Type B pancreatic cell (in vitro differentiated cells): ENCODE data around the gene GGT5. TPM values are rescaled to one million over a fixed set of nuclear protein-coding genes. Genes with fewer than 3 reads are reported as not detected.
"Not testable (repeated sequence)": the region's sequence is repeated elsewhere in the genome, so short reads cannot be mapped to it uniquely, and the experiment has no call there.

Experiments used
- DNase-seq: peaks from one replicate; pipeline ENCODE4 v3.0.0; 2021; ENCODE audit warnings: mixed read lengths; ENCODE audit not compliant: unreplicated experiment; ENCODE audit errors: extremely low spot score
- H3K27ac Mint-ChIP-seq: 2 replicates; pipeline ENCODE4 v1.8.0; 2021; ENCODE audit warnings: mild to moderate bottlenecking, mixed read lengths
- H3K27me3 Mint-ChIP-seq: 2 replicates; pipeline ENCODE4 v1.8.0; 2021; ENCODE audit warnings: mixed read lengths
- H3K36me3 Mint-ChIP-seq: 2 replicates; pipeline ENCODE4 v1.8.0; 2021; ENCODE audit warnings: mixed read lengths
- H3K4me1 Mint-ChIP-seq: one replicate; pipeline ENCODE4 v1.8.0; 2021; ENCODE audit warnings: mixed read lengths; ENCODE audit not compliant: unreplicated experiment
- H3K4me3 Mint-ChIP-seq: 2 replicates; pipeline ENCODE4 v1.8.0; 2021; ENCODE audit warnings: mild to moderate bottlenecking, mixed read lengths
- H3K9me3 Mint-ChIP-seq: 2 replicates; pipeline ENCODE4 v1.8.0; 2021; ENCODE audit warnings: mixed read lengths
- total RNA-seq: library from RNA; stranded (reverse); gene quantifications from 2 replicates; pipeline ENCODE4 v1.2.1, GENCODE V29; 2021; ENCODE audit warnings: low replicate concordance
- TF ChIP-seq, protein P1 (sequence below): fragments of 200-600 bp; sonication (generic); conservative IDR thresholded peaks from 2 replicates; pipeline ENCODE4 v1.5.0; 2021; ENCODE audit warnings: antibody characterized with exemption, mild to moderate bottlenecking

The GGT5 gene
- total RNA-seq, 1 donor from 2014 or later = 0.80 TPM

DNA sequence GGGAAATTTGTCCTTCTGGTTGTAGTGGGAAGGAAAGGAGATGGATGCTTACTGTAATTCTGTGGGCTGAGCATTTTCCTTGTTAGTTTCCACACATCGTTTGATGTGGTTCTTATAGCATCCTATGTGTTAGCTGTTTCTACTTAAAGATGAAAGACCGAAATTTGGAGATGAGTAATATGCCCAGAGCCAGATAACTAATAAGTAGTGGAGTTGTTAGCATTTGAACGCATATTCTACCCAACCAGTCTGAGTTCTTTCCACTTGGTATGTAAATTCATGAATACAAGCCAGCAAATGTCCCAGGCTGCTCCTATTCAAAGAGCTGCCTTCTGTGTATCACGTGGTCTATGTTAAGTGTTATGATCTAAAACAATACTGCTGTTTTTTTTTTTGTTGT, 40.4 kb upstream of the GGT5 start:
- TF ChIP-seq, protein P1, sequence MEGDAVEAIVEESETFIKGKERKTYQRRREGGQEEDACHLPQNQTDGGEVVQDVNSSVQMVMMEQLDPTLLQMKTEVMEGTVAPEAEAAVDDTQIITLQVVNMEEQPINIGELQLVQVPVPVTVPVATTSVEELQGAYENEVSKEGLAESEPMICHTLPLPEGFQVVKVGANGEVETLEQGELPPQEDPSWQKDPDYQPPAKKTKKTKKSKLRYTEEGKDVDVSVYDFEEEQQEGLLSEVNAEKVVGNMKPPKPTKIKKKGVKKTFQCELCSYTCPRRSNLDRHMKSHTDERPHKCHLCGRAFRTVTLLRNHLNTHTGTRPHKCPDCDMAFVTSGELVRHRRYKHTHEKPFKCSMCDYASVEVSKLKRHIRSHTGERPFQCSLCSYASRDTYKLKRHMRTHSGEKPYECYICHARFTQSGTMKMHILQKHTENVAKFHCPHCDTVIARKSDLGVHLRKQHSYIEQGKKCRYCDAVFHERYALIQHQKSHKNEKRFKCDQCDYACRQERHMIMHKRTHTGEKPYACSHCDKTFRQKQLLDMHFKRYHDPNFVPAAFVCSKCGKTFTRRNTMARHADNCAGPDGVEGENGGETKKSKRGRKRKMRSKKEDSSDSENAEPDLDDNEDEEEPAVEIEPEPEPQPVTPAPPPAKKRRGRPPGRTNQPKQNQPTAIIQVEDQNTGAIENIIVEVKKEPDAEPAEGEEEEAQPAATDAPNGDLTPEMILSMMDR = no peak
- peaks cover 29% of the 10 kb centered on the region for H3K36me3 Mint-ChIP-seq
- peaks cover 5% of the 10 kb centered on the region for H3K9me3 Mint-ChIP-seq
- no peaks in the 10 kb centered on the region for H3K27me3 Mint-ChIP-seq
- no peak for DNase-seq
- no peak overlapping the region for H3K4me3 Mint-ChIP-seq
- H3K4me1 Mint-ChIP-seq = peaks cover 52% of the 10 kb centered on the region
- peak overlapping the region; percentile 15 for H3K27ac Mint-ChIP-seq

DNA sequence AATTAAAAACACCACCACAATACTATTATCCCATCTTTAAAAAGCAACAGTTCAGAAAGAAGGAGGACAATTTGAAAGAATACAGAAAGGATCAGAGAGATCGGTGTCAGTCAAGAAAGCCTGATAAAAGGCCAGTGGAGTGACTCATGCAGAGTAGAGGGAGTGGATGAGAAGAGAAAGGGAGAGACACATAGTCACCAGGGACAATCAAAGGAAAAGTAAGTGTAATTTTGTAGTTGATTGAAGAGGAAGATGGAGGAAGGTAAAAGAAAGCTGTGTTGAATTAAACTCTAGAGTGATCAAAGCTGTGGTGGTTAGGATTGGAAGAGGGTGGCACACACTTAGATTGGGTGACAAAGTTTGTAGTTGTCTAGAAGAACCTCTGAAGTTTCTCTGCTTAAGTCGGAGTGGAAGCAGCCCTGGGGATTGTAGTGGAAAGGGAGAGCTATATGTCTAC, 39.9 kb upstream of the GGT5 start:
- TF ChIP-seq, protein P1 = no peak
- H3K27ac Mint-ChIP-seq = peak overlapping the region; percentile 15
- no peaks in the 10 kb centered on the region for H3K27me3 Mint-ChIP-seq
- no peak for DNase-seq
- no peak overlapping the region for H3K4me3 Mint-ChIP-seq
- peaks cover 5% of the 10 kb centered on the region for H3K9me3 Mint-ChIP-seq
- peaks cover 29% of the 10 kb centered on the region for H3K36me3 Mint-ChIP-seq
- H3K4me1 Mint-ChIP-seq = peaks cover 47% of the 10 kb centered on the region

DNA sequence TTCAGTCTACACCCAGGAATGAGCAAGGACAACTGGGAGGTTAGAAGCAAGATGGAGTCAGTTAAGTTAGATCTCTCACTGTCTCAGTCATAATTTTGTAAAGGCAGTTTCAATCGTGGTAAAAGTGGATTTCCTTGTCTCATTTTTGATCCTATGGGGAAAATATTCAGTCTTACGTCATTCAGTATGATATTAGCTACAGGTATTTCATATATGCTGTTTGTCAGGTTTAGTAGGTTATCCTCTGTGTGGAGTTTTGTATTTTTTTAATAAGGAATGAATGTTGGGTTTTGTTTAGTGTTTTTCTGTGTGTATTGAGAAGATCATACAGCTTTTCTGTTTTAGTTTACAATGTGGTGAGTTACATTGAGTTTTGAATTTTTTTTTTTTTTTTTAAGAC, 37.5 kb upstream of the GGT5 start:
- Mint-ChIP-seq H3K36me3 (peaks cover 29% of the 10 kb centered on the region), H3K27me3 (no peaks in the 10 kb centered on the region), H3K4me1 (peaks cover 36% of the 10 kb centered on the region), H3K27ac (peak overlapping the region; percentile 97), H3K4me3 (peak overlapping the region; percentile 67), H3K9me3 (peaks cover 5% of the 10 kb centered on the region)
- TF ChIP-seq, protein P1 = no peak
- no peak for DNase-seq

DNA sequence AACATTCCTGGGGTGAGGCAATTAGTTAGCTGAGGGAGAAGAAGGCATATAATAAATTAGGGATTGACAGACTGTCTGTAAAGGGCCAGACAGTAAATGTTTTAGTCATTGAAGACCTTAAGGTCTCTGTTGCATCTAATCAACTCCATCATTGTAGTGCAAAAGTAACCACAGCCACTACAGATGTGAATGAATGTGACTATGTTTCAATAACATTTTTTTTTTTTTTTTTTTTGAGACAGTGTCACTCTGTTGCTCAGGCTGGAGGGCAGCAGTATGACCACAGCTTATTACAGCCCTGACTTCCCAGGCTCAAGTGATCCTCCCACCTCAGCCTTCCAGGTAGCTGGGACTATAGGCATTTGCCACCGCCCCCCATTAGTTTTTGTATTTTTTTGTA, 35.5 kb upstream of the GGT5 start:
- H3K4me3 Mint-ChIP-seq, DNase-seq, H3K27me3 Mint-ChIP-seq, H3K9me3 Mint-ChIP-seq: not testable (repeated sequence)
- peaks cover 30% of the 10 kb centered on the region for H3K36me3 Mint-ChIP-seq
- H3K4me1 Mint-ChIP-seq = peaks cover 25% of the 10 kb centered on the region
- H3K27ac Mint-ChIP-seq = peak overlapping the region; percentile 66

DNA sequence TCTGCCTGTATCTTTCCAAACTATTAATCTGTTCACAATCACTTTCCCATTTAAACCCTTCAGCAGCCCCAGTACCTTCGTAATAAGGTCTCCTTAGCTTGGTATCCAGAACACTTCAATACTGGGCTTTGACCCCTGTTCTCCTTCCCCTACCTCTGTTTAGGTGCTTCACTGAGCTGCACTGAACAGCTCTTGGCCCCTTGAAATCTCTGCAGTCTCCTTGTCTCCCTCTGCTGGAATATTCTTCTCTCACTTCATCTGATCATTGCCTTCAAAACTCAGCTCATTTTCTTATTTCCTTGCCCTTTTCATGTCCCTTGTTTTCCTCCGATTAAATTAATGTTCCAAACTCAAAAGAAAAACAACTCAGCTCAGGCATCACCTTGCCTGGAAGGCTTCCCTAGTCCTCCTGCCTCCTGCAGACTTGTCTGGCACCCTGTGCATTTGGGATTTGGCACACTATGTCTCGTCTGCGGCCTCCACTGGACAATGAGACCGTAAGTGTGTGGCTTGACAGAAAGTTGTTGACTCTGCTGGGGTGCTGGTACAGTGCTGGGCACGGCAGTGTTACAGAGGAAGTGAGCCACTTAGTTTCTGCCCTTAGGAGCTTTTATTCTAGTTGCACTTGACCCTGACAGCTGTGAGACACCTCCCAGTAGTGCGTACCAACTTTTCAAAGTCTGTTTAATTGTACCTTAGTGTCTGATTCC, 30.0 kb upstream of the GGT5 start:
- Mint-ChIP-seq H3K36me3 (peaks cover 12% of the 10 kb centered on the region), H3K4me3 (peak overlapping the region; percentile 70), H3K4me1 (peaks cover 33% of the 10 kb centered on the region), H3K27ac (peak overlapping the region; percentile 54)
- H3K9me3 Mint-ChIP-seq, H3K27me3 Mint-ChIP-seq, DNase-seq: not testable (repeated sequence)
- TF ChIP-seq, protein P1 = peak; percentile 32

DNA sequence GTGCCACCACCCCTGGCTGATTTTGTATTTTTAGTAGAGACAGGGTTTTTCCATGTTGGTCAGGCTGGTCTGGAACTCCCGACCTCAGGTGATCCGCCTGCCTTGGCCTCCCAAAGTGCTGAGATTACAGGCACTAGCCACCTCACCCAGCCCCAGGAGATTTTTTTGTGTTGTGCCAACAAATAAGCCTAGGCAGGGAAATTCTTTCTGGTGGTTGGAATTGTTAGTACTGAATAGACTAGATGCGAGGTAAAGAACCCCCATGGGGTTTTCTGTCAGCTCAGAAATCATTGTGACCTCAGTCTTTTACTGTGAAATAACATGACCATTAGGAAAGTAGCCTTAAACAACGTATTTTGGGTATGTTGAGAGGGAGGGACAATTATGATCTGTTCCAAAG, 29.0 kb upstream of the GGT5 start:
- H3K4me1 Mint-ChIP-seq = peaks cover 33% of the 10 kb centered on the region
- not testable (repeated sequence) for H3K27ac Mint-ChIP-seq, H3K27me3 Mint-ChIP-seq, DNase-seq, H3K9me3 Mint-ChIP-seq
- H3K36me3 Mint-ChIP-seq = peaks cover 12% of the 10 kb centered on the region
- H3K4me3 Mint-ChIP-seq = peak overlapping the region; percentile 47

DNA sequence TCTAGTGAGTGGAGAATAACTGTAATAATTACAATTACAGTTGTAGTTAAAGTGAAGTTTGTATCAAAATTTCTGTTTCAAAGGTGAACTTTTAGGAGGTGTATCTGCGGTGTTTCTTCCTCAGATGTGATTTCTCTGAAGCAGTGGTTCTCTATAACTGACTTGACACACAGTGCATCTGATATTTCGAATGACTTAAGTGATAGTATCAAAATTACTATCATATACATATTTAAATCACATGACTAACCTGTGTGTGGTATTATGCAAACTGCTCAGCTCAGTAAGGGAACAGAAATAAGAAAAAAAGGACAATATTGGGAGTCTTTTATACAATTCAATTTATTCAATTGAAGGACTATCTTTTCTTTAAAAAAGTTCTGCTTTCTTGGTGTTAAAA, 28.1 kb upstream of the GGT5 start:
- Mint-ChIP-seq H3K36me3 (peaks cover 12% of the 10 kb centered on the region), H3K4me1 (peaks cover 33% of the 10 kb centered on the region), H3K4me3 (peak overlapping the region; percentile 47)
- H3K9me3 Mint-ChIP-seq, H3K27ac Mint-ChIP-seq, H3K27me3 Mint-ChIP-seq, DNase-seq: not testable (repeated sequence)
